Panc1 (cell line): Measurements from ENCODE around the gene CBFB. TPM values are rescaled to one million over a fixed set of nuclear protein-coding genes. Genes with fewer than 3 reads are reported as not detected.

ENCODE experiments used
- ATAC-seq: fragments of 200-7000 bp; cut with Tn5 transposase; 2 replicates; pipeline ENCODE4 v1.9.1; 2020; ENCODE audit warnings: mild to moderate bottlenecking, moderate library complexity
- BruUV-seq: library from RNA; stranded (reverse); fragments of 400-500 nt; replicated peaks from 2 replicates; lab custom pipeline; 2021; lab: Mats Ljungman, UMichigan
- CTCF ChIA-PET: fragments of 300-600 bp; sonication (Branson Sonifier 250); formaldehyde crosslinking; loops from one replicate; lab custom pipeline; 2022; ENCODE audit warnings: antibody characterized with exemption; lab: Charles Lee
- POLR2A ChIA-PET: fragments of 300-600 bp; sonication (Branson Sonifier 250); formaldehyde crosslinking; loops from one replicate; lab custom pipeline; 2022; ENCODE audit warnings: antibody characterized with exemption; lab: Charles Lee
- DNase-seq: peaks from one replicate; pipeline ENCODE4 v3.0.0-alpha.2; 2010; ENCODE audit warnings: low read depth, low spot score
- H3K27ac ChIP-seq: 2 replicates; pipeline ENCODE4 v1.5.1; 2011; ENCODE audit warnings: mild to moderate bottlenecking, low read length, inconsistent platforms
- H3K27me3 ChIP-seq: fragments of 200-500 bp; sonication (Bioruptor generic); 2 replicates; pipeline ENCODE4 v1.6.0; 2014; ENCODE audit warnings: low read length, inconsistent platforms; ENCODE audit not compliant: control insufficient read depth, insufficient read depth
- H3K36me3 ChIP-seq: fragments of 200-500 bp; sonication (Bioruptor generic); 2 replicates; pipeline ENCODE4 v1.5.1; 2014; ENCODE audit warnings: inconsistent platforms, mild to moderate bottlenecking, low read length, moderate library complexity; ENCODE audit not compliant: control insufficient read depth, insufficient read depth
- H3K4me1 ChIP-seq: 2 replicates; pipeline ENCODE4 v1.5.1; 2011; ENCODE audit warnings: inconsistent platforms, mild to moderate bottlenecking, low read length, moderate library complexity; ENCODE audit not compliant: control insufficient read depth, insufficient read depth
- H3K4me3 ChIP-seq, 2 experiments: 2 replicates each; pipeline ENCODE4 v1.5.1; 2011 to 2012; ENCODE audit warnings: low read depth in 2 of 2, low read length in 2 of 2, mild to moderate bottlenecking in 2 of 2, inconsistent platforms in 1 of 2, moderate library complexity in 1 of 2
- H3K9me3 ChIP-seq: fragments of 200-500 bp; sonication (Bioruptor generic); 2 replicates; pipeline ENCODE4 v1.5.1; 2014; ENCODE audit warnings: low read depth, mild to moderate bottlenecking, inconsistent platforms, low read length, moderate library complexity; ENCODE audit not compliant: control insufficient read depth, insufficient read depth
- POLR2AphosphoS5 ChIP-seq: IDR thresholded peaks from 2 replicates; pipeline ENCODE4 v1.6.1; 2012; ENCODE audit warnings: mild to moderate bottlenecking, low read depth, low read length, moderate library complexity
- SIN3A ChIP-seq: IDR thresholded peaks from 2 replicates; pipeline ENCODE4 v1.6.1; 2012; ENCODE audit warnings: low read depth, mild to moderate bottlenecking, low read length, moderate library complexity, borderline replicate concordance; ENCODE audit not compliant: insufficient read depth
- TCF7L2 ChIP-seq: IDR thresholded peaks from 2 replicates; pipeline ENCODE4 v1.6.1; 2011; ENCODE audit warnings: mild to moderate bottlenecking, low read depth, low read length, inconsistent platforms
- in situ Hi-C: cut with HindIII; loops from 2 replicates; pipeline ENCODE4 v1.10.0; 2016; ENCODE audit warnings: low sequenced_read_pairs, low pct_unique_long_range_greater_than_20kb
- intact Hi-C: fragments of 100-400 bp; cut with micrococcal nuclease; formaldehyde crosslinking; loops from one replicate; pipeline ENCODE4 v1.10.0; 2022; ENCODE audit not compliant: unreplicated experiment
- total RNA-seq: library from RNA; stranded (reverse); gene quantifications from one replicate; pipeline ENCODE4 v1.2.1, GENCODE V29; 2021; ENCODE audit not compliant: unreplicated experiment
- TF ChIP-seq, protein P1 (sequence below), 2 experiments: IDR thresholded peaks; 2 replicates each; pipeline ENCODE4 v1.6.1; 2011 to 2012; ENCODE audit warnings: low read depth in 2 of 2, control low read depth in 1 of 2, low read length in 1 of 2, mild to moderate bottlenecking in 1 of 2, moderate library complexity in 1 of 2; ENCODE audit not compliant: insufficient read depth in 1 of 2
- TF ChIP-seq, protein P2 (sequence below): fragments of 450-650 bp; IDR thresholded peaks from 2 replicates; pipeline ENCODE4 v1.5.1; 2017; ENCODE audit warnings: mild to moderate bottlenecking

CBFB gene
- total RNA-seq, 1 experiment from 2014 or later: 66.4 TPM

- ATAC-seq: no peak
- H3K27me3 ChIP-seq: no peaks in the 10 kb centered on the region
- no peaks in the 10 kb centered on the region for H3K9me3 ChIP-seq
- H3K4me1 ChIP-seq: peaks cover 3% of the 10 kb centered on the region; the same call in 1 of the 2 replicates
- intact Hi-C loops (no loop called here), in situ Hi-C loops (no loop called here)
- BruUV-seq: no TSS peak
- no peak for TF ChIP-seq TCF7L2
- TF ChIP-seq POLR2AphosphoS5: no peak
- TF ChIP-seq, protein P1, sequence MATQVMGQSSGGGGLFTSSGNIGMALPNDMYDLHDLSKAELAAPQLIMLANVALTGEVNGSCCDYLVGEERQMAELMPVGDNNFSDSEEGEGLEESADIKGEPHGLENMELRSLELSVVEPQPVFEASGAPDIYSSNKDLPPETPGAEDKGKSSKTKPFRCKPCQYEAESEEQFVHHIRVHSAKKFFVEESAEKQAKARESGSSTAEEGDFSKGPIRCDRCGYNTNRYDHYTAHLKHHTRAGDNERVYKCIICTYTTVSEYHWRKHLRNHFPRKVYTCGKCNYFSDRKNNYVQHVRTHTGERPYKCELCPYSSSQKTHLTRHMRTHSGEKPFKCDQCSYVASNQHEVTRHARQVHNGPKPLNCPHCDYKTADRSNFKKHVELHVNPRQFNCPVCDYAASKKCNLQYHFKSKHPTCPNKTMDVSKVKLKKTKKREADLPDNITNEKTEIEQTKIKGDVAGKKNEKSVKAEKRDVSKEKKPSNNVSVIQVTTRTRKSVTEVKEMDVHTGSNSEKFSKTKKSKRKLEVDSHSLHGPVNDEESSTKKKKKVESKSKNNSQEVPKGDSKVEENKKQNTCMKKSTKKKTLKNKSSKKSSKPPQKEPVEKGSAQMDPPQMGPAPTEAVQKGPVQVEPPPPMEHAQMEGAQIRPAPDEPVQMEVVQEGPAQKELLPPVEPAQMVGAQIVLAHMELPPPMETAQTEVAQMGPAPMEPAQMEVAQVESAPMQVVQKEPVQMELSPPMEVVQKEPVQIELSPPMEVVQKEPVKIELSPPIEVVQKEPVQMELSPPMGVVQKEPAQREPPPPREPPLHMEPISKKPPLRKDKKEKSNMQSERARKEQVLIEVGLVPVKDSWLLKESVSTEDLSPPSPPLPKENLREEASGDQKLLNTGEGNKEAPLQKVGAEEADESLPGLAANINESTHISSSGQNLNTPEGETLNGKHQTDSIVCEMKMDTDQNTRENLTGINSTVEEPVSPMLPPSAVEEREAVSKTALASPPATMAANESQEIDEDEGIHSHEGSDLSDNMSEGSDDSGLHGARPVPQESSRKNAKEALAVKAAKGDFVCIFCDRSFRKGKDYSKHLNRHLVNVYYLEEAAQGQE (IDR thresholded peaks at IDR 0.05; ENCODE audit: insufficient read depth in 1 of 2, low read depth in 2 of 2, low read length in 1 of 2): no peak
- TF ChIP-seq, protein P2, sequence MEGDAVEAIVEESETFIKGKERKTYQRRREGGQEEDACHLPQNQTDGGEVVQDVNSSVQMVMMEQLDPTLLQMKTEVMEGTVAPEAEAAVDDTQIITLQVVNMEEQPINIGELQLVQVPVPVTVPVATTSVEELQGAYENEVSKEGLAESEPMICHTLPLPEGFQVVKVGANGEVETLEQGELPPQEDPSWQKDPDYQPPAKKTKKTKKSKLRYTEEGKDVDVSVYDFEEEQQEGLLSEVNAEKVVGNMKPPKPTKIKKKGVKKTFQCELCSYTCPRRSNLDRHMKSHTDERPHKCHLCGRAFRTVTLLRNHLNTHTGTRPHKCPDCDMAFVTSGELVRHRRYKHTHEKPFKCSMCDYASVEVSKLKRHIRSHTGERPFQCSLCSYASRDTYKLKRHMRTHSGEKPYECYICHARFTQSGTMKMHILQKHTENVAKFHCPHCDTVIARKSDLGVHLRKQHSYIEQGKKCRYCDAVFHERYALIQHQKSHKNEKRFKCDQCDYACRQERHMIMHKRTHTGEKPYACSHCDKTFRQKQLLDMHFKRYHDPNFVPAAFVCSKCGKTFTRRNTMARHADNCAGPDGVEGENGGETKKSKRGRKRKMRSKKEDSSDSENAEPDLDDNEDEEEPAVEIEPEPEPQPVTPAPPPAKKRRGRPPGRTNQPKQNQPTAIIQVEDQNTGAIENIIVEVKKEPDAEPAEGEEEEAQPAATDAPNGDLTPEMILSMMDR: no peak
- TF ChIP-seq SIN3A: no peak
- H3K36me3 ChIP-seq: no peaks in the 10 kb centered on the region
- H3K4me3 ChIP-seq: no peak overlapping the region
- no peak for DNase-seq
- ChIA-PET POLR2A (interaction anchor here (0.7 kb wide), 1 partner anchor 23 kb away, joined by 9 read pairs; no protein-coding TSS in a partner anchor), CTCF (interaction anchor here (0.7 kb wide), 1 partner anchor 167 kb away, joined by 4 read pairs; no protein-coding TSS in a partner anchor)
- H3K27ac ChIP-seq: no peak overlapping the region
Observed at GRCh38 chr16:67021321-67021720, 7.6 kb upstream of the CBFB start.

DNA sequence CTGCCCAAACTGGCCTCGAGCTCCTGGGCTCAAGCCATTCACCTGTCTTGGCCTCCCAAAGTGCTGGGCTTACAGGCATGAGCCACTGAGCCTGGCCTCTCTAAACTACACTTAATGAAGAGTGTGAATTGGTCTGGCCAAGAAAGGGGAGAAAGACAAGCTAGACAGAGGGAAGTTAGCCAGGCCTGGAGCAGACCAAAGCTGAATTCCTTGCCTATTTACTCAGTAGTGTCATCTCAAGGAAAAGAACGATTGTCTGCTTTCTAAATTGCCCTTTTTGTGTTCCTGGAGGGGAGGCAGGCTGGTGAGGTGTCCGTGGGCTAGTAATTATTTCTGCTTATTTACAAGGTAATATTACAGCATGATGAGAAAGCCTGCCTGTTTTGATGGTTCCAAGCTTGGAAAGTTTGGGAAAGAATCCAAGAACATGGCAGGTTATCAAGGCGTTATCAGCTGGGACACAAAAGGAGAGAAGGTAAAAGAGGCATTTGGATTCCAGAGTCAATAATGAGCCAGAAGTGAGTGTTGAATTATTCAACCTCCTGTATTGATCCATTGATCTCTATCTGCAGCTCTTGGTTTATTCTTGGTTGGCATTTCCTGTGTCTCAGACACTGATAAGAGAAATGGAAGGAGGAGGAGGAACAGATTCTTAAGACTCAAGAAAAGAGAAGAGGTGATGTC is 6.3 kb upstream of the CBFB start:
- intact Hi-C loops: no loop called here
- peak; percentile 59 for ATAC-seq
- H3K36me3 ChIP-seq: no peaks in the 10 kb centered on the region
- DNase-seq: no peak
- BruUV-seq: no TSS peak
- in situ Hi-C loops: no loop called here
- ChIA-PET CTCF (interaction anchor here (0.6 kb wide), 1 partner anchor 133 kb away, joined by 3 read pairs; no protein-coding TSS in a partner anchor), POLR2A (no interaction called here)
- H3K9me3 ChIP-seq: no peaks in the 10 kb centered on the region
- H3K4me1 ChIP-seq: peaks cover 3% of the 10 kb centered on the region; the same call in 1 of the 2 replicates
- H3K4me3 ChIP-seq: no peak overlapping the region
- H3K27me3 ChIP-seq: no peaks in the 10 kb centered on the region
- no peak overlapping the region for H3K27ac ChIP-seq
- TF ChIP-seq, protein P1 (IDR thresholded peaks at IDR 0.05; ENCODE audit: insufficient read depth in 1 of 2, low read depth in 2 of 2, low read length in 1 of 2): no peak
- TF ChIP-seq TCF7L2 (no peak), SIN3A (no peak), POLR2AphosphoS5 (no peak)
- TF ChIP-seq, protein P2: no peak
